ENCODE data around the gene ELN. TPM values are rescaled to one million over a fixed set of nuclear protein-coding genes. Genes with fewer than 3 reads are reported as not detected.

Gene ELN
- total RNA-seq, 4 donors from 2014 or later: 4.1 to 427 (median 92.4) TPM

- no peak for DNase-seq
Observed at GRCh38 chr7:74052628-74053027, 24.7 kb downstream of the ELN start.

GRCh38 chr7:74053589-74054186 lies 25.7 kb downstream of the ELN start:
- no peaks in the 10 kb centered on the region for H3K27me3 ChIP-seq
- no peaks in the 10 kb centered on the region for H3K36me3 ChIP-seq
- no peaks in the 10 kb centered on the region for H3K4me1 ChIP-seq
- no peak overlapping the region for H3K27ac ChIP-seq
- TF ChIP-seq CTCF (IDR thresholded peaks at IDR 0.05) (no peak), POLR2A (IDR thresholded peaks at IDR 0.05) (no peak)
- DNase-seq: no peak
- intact Hi-C loops (cut with DNase I; ENCODE audit: low total_unique reads): no loop called here
- no peak overlapping the region for H3K4me3 ChIP-seq
- H3K9me3 ChIP-seq: no peaks in the 10 kb centered on the region

More at GRCh38 chr7:74052628-74053027, 24.7 kb downstream of the ELN start:
- Histone ChIP-seq H3K4me3 (no peak overlapping the region), H3K27ac (no peak overlapping the region), H3K9me3 (no peaks in the 10 kb centered on the region), H3K4me1 (no peaks in the 10 kb centered on the region), H3K36me3 (no peaks in the 10 kb centered on the region), H3K27me3 (no peaks in the 10 kb centered on the region)
- TF ChIP-seq CTCF (IDR thresholded peaks at IDR 0.05) (no peak), POLR2A (IDR thresholded peaks at IDR 0.05) (no peak)
- intact Hi-C loops (cut with DNase I; ENCODE audit: low total_unique reads): no loop called here

GRCh38 chr7:74056096-74056915 lies 28.3 kb downstream of the ELN start:
- intact Hi-C loops (cut with DNase I; ENCODE audit: low total_unique reads): no loop called here
- Histone ChIP-seq H3K36me3 (no peaks in the 10 kb centered on the region), H3K4me1 (no peaks in the 10 kb centered on the region), H3K27me3 (no peaks in the 10 kb centered on the region), H3K9me3 (no peaks in the 10 kb centered on the region), H3K4me3 (no peak overlapping the region), H3K27ac (no peak overlapping the region)
- DNase-seq: no peak
- no peak for TF ChIP-seq CTCF (IDR thresholded peaks at IDR 0.05)

GRCh38 chr7:74057216-74057925 lies 29.4 kb downstream of the ELN start:
- H3K36me3 ChIP-seq: no peaks in the 10 kb centered on the region
- H3K4me1 ChIP-seq: no peaks in the 10 kb centered on the region
- H3K4me3 ChIP-seq: no peak overlapping the region
- no peaks in the 10 kb centered on the region for H3K9me3 ChIP-seq
- H3K27ac ChIP-seq: no peak overlapping the region
- no peak for TF ChIP-seq CTCF (IDR thresholded peaks at IDR 0.05)
- TF ChIP-seq POLR2A (IDR thresholded peaks at IDR 0.05): no peak
- no peaks in the 10 kb centered on the region for H3K27me3 ChIP-seq
- DNase-seq: no peak
- intact Hi-C loops (cut with DNase I; ENCODE audit: low total_unique reads): no loop called here

GRCh38 chr7:74057987-74058386 lies 30.0 kb downstream of the ELN start:
- Histone ChIP-seq H3K4me3 (no peak overlapping the region), H3K27me3 (no peaks in the 10 kb centered on the region), H3K4me1 (no peaks in the 10 kb centered on the region), H3K36me3 (no peaks in the 10 kb centered on the region), H3K27ac (no peak overlapping the region), H3K9me3 (no peaks in the 10 kb centered on the region)
- TF ChIP-seq CTCF (IDR thresholded peaks at IDR 0.05) (no peak), POLR2A (IDR thresholded peaks at IDR 0.05) (no peak)
- intact Hi-C loops (cut with DNase I; ENCODE audit: low total_unique reads): no loop called here
- DNase-seq: no peak
